DMS53 treated with DMSO at 0.1 percent for 48 hours (cell line): ENCODE measurements around the gene SPDYE4.

ENCODE experiments used
- DNase-seq: peaks from one replicate; lab custom pipeline; 2025; ENCODE audit not compliant: unreplicated experiment; lab: John Stamatoyannopoulos, UW

Gene SPDYE4

DNA sequence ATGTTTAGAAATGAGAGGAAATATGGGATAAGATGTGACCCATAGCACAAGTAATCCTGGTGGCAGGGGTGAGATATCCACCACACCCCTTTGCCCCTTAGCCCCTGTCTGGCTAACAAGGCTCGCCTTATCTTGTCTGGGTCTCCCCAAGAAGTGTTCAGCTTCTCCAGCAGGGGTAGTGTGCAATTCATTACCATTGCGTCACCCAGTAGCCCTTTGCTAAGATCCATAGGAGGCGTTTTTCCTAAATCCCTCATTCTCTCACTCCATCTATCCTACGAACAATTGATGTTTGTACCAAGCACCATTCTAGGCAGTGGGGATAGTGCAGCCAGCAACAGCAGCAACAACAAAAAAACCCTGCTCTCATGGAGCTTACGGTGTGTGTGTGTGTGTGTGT lies 44.5 kb downstream of the SPDYE4 start:
- no peak for DNase-seq

DNA sequence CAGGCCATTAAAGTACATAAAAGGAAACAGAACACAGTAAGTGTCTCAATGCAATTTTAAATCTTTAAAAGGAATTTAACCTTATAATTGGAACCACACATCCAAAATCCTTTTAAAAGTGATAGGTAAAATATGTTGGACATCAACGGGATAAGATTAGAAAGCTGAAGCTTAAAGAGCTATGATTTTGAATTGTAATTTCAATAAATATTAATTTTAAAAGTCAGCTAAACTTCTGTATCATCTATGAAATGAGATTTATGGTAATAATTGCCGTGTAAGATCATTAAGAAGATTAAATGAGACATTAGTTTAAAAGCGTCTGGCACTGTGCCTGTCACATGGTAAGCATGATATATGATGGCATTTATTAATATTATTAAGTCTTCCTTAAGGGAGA lies 45.0 kb downstream of the SPDYE4 start:
- DNase-seq = no peak

DNA sequence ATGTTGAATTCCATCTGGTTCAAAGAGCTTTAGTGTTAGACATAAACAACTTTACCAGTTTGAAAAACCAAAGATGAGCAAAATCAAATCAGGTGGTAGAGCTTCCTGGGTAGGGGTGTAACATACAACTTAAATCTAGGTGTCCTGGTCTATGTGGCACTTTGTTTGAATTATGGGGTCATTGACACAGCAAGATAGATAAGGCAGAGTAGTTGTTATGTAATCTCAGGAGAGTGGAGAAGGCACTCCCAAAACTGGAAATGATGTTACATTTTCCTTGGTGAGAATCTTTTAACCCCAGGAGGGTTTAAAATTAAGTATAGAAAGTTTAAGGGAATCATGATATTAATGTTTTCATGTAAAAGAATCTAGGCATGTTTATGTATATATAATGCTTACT lies 45.6 kb downstream of the SPDYE4 start:
- no peak for DNase-seq

DNA sequence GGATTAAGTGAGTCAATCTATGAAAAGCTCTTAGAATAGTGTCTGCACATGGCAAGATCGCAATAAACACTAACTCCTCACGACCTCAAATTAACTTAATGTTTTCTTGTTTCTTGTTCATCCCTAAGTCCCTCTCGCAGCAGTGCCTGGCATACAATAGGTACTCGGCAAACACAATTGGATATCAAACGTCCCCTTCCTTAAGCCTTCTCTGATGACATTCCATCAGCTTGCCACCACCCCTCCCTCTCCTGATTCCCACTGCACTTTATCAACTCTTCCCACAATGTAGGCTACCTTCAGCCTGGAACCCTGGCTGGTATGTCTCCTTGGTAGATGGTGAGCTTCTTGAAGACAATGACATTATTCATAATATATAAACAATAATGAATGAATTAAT lies 47.1 kb downstream of the SPDYE4 start:
- no peak for DNase-seq

DNA sequence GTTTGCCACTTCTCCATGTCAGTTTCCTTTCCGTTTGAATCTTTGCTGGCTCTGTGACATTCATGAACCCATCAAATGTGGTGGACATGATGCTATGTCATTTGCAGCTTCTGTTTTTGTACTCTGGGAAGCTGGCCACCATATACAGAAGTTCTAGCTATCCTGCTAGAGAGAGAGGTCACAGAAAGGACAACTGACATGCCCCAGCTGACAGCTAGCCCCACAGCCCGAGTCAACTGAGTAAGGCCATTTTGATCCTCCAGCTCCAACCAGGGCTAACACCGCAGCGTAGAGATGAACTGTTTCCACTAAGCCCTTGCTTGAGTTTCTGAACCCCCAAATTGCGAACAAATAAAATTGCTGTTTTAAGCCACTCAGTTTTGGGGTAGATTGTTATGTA lies 47.5 kb downstream of the SPDYE4 start:
- no peak for DNase-seq

DNA sequence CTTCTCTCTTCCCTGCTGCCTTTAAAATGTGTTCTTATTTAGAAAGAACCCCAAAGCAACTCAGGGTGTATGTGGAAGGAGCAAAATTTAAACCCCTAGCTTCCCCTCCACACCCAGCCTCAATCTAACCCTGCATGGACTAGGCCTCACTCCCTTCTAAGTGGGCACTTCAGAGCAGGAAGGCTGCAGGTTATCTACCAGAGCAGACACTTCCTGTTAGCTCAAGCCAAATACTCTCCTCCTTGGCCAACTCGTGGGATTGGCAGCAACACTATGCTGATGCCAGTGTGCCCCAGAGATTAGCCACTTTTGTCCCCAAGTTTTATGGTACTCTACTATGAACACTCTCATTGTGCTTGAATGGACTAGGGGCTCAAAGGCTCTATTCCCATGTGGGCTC lies 49.3 kb downstream of the SPDYE4 start:
- no peak for DNase-seq

DNA sequence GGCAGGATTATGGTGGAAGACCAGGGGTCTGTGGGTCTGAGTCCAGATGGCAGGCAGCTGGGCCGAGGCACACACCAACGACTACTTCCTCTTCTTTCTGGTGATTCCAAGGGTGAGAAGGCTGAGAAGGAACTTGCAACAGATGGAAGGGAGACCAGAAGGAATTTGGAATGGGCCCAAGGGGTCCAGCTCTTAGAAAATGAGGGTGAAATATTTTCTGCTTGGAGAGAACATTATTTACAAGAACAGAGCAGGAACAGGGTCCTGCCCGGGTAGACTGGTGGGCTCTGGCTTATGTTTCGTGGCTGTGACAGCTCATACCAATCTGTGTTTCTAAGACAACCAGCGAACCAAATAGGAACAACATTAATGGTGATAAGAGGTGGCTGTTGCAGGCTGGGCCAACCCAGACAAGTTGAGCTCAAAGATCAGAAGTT lies 50.3 kb downstream of the SPDYE4 start:
- DNase-seq = no peak

DNA sequence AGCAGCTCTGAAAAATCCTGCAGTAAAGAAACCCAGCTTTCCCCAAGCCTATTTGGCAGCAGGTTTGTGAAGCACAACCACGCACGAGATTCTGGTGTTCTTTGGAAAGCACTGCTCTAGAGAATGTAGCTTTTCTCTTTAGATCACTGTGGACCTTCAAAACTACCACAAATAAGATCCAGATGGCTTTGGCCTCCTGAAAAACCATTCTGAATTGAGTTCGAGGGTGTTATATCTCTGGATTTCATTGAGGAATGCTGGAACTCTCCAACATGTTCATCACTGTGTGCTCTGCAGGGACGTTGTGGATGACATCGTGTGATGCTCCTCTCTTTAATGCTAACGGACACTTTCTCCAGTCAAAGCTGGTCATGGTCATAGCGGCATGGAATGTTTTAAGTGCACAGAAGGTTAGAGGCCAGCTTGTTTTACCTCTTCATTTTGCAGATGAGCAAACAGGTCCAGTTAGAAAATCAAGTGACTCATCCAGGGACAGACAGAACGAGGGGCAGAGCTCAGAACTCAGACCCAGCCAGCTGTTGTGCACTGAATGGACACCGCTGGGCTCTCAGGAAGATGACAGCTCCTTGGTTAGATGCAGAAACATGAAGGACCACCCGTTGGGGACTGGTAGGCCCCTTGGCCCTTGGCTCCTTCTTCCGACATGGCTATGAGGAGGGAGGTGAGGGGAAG lies 50.9 kb downstream of the SPDYE4 start:
- no peak for DNase-seq

DNA sequence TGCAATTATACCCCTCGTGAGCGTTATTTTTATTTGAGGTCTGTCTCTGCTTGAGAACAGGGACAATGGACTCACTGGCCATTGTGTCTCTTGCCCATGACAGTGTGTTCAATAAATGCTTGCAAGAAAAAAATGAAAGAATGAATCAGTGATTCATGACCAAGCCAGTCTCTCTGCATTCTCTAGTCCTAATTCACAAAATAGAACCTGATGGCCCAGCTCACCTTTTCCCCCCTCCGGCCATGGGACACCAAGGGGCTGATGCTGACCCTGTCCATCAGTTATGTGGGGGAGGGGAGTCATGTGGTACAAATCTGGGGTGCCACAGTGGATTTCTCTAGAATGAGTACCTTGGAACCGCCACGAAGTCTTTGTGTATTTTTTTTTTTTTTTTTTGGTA lies 51.9 kb downstream of the SPDYE4 start:
- no peak for DNase-seq

DNA sequence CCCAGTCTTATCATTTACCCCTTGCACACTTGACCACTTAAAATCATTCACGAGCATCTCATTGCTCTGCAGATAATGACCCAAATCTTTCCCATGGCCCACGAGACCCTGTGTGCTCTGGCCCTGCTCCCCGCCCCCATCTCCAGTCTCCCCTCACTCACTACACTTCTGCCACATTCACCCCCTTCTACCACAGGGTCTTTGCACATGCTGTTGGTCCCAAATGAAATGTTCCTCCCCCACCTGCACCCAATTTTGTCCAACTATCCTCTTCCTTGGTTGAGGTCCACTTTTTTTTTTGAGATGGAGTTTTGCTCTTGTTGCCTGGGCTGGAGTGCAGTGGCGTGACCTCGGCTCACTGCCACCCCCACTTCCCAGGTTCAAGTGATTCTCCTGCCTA lies 52.9 kb downstream of the SPDYE4 start:
- no peak for DNase-seq

DNA sequence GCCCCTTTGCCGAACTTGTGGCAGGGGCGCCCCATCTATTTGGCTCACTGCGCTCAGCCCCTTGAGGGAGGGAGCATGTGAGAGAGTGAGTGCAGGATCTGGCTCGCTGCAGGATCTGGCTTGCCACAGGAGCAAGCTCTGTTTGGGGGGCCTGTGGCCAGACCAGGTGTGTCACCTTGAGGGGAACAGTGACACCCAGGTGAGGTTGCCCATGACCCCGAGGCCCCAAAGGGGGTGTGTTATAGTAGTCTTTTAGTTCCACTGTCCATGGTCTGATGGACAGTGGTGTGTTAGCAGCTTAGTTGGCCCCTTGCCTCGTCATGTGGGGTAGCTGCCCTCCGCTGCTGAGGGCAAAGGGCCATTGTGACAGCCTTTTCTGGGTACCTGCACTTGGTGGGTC lies 55.3 kb downstream of the SPDYE4 start:
- DNase-seq = no peak

DNA sequence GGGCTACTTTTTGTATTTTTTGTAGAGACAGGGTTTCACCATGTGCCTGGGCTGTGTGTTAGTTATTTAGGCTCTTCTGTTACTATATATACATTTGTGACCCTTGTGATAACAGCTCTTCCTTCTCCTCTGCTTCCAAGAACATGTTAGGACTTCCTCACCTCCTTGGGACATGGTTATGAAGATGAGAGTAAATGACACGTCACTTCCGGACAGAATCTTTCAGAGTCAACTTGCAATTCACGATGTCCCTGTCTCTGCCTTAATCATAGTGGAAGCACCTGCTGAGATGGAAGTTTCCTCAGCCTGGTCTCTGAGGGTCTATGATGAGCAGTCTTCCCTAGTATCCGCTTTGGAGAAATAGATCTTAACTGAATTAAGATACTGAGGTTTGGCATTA lies 56.6 kb downstream of the SPDYE4 start:
- no peak for DNase-seq

DNA sequence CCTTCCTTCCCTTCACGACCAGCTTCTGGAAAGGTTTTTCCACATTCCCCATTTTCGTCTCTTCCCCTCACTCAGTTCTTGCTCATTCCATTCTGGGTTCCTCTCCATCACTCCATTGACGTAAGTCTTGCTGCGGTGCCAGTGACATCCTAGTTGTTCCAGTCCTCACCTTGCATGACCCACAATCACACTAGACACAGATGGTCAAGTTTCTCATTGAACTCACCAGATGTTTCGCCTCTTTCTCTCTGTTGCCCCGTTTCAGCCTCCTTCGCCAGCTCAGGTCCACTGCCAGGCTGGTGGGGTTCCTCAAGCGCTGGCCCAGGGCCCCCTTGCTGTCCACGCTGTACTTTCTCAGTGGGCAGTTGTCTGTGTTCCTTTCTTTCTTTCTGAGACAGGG lies 57.1 kb downstream of the SPDYE4 start:
- no peak for DNase-seq
